Cardiac fibroblast (primary cell): ENCODE results near the gene AP3M1.

Source experiments
- DNase-seq, 2 donors: peaks; one replicate each; pipeline versions ENCODE4 v3.0.0 to v3.0.0-alpha.2; 2010; ENCODE audit warnings: low read depth in 2 of 2
- H3K4me3 ChIP-seq, 2 donors: replicated peaks in 1 of 2; 1 replicate in 1 of 2; 2 replicates in 1 of 2; pipeline ENCODE4 v1.5.1; 2011; ENCODE audit warnings: low read depth in 2 of 2, low read length in 2 of 2, mild to moderate bottlenecking in 2 of 2, moderate library complexity in 1 of 2
- CTCF ChIP-seq: IDR thresholded peaks from one replicate; pipeline ENCODE4 v1.5.1; 2011; ENCODE audit warnings: low read depth, mild to moderate bottlenecking, low read length, inconsistent platforms

Gene AP3M1

GRCh38 chr10:74094231-74094630 lies 56.4 kb downstream of the AP3M1 start:
- no peak overlapping the region for H3K4me3 ChIP-seq
- no peak for DNase-seq
- no peak for TF ChIP-seq CTCF

- TF ChIP-seq CTCF, result no peak
- H3K4me3 ChIP-seq, result no peak overlapping the region
- DNase-seq, result no peak
Measured at GRCh38 chr10:74093530-74094164, 57.0 kb downstream of the AP3M1 start.

GRCh38 chr10:74092372-74092771 lies 58.3 kb downstream of the AP3M1 start:
- H3K4me3 ChIP-seq, result no peak overlapping the region
- TF ChIP-seq CTCF, result no peak
- no peak for DNase-seq

- no peak for DNase-seq
- no peak for TF ChIP-seq CTCF
- H3K4me3 ChIP-seq, result no peak overlapping the region
Measured at GRCh38 chr10:74088722-74089121, 61.9 kb downstream of the AP3M1 start.

GRCh38 chr10:74086317-74086716 lies 64.3 kb downstream of the AP3M1 start:
- DNase-seq, result no peak
- H3K4me3 ChIP-seq, result no peak overlapping the region
- TF ChIP-seq CTCF, result no peak

GRCh38 chr10:74084955-74085354 lies 65.7 kb downstream of the AP3M1 start:
- no peak for DNase-seq
- H3K4me3 ChIP-seq, result no peak overlapping the region
- TF ChIP-seq CTCF, result no peak

GRCh38 chr10:74083304-74083703 lies 67.3 kb downstream of the AP3M1 start:
- no peak for DNase-seq

More at GRCh38 chr10:74083304-74083703, 67.3 kb downstream of the AP3M1 start:
- no peak for TF ChIP-seq CTCF
- no peak overlapping the region for H3K4me3 ChIP-seq
